ENCODE measurements around the gene OPCML. TPM values are rescaled to one million over a fixed set of nuclear protein-coding genes. Genes with fewer than 3 reads are reported as not detected.

The OPCML gene
- polyA plus RNA-seq, 1 donor from 2014 or later: 11.6 TPM

GRCh38 chr11:132745306-132745705, 787.0 kb downstream of the OPCML start:
- Histone ChIP-seq H3K4me2 (ENCODE audit: low read length) (peak overlapping the region; percentile 55), H3K36me3 (ENCODE audit: insufficient read depth, low read length) (no peaks in the 10 kb centered on the region), H3K27ac (ENCODE audit: low read length) (peak overlapping the region; percentile 65), H3F3A (ENCODE audit: insufficient read depth, low read length, poor library complexity, severe bottlenecking) (no peaks in the 10 kb centered on the region), H3K27me3 (ENCODE audit: insufficient read depth, low read depth, low read length) (no peaks in the 10 kb centered on the region), H3K9ac (ENCODE audit: low read length) (peak overlapping the region; percentile 29), H3K4me3 (ENCODE audit: low read length) (peak overlapping the region; percentile 25), H3K9me3 (ENCODE audit: low read length) (no peaks in the 10 kb centered on the region), H2AFZ (ENCODE audit: low read depth, low read length) (peak overlapping the region; percentile 40), H4K20me1 (ENCODE audit: insufficient read depth) (no peaks in the 10 kb centered on the region), H3K79me2 (replicated peaks; ENCODE audit: insufficient read depth, low read length) (no peaks in the 10 kb centered on the region), H3K9me2 (ENCODE audit: insufficient read depth, low read length) (no peaks in the 10 kb centered on the region)
- TF ChIP-seq SMC3 (conservative IDR thresholded peaks at IDR 0.05; ENCODE audit: poor library complexity) (peak; percentile 16), TAF1 (IDR thresholded peaks at IDR 0.05; ENCODE audit: low read depth) (no peak), REST (IDR thresholded peaks at IDR 0.05; ENCODE audit: borderline replicate concordance) (peak; percentile 27), EZH2 (IDR thresholded peaks at IDR 0.05; ENCODE audit: borderline replicate concordance, insufficient read depth, low read length, poor library complexity, severe bottlenecking) (no peak), EP300 (conservative IDR thresholded peaks at IDR 0.05; ENCODE audit: poor library complexity, severe bottlenecking) (peak; percentile 23), MXI1 (conservative IDR thresholded peaks at IDR 0.05; ENCODE audit: poor library complexity, severe bottlenecking) (no peak)

- H3K79me2 ChIP-seq (replicated peaks; ENCODE audit: insufficient read depth, low read length): no peaks in the 10 kb centered on the region
- TF ChIP-seq MXI1 (conservative IDR thresholded peaks at IDR 0.05; ENCODE audit: poor library complexity, severe bottlenecking): no peak
- no peak for TF ChIP-seq TAF1 (IDR thresholded peaks at IDR 0.05; ENCODE audit: low read depth)
- TF ChIP-seq CTCF (IDR thresholded peaks at IDR 0.05; ENCODE audit: poor library complexity, severe bottlenecking): no peak
- no peak for TF ChIP-seq SMC3 (conservative IDR thresholded peaks at IDR 0.05; ENCODE audit: poor library complexity)
- TF ChIP-seq EP300 (conservative IDR thresholded peaks at IDR 0.05; ENCODE audit: poor library complexity, severe bottlenecking): no peak
- TF ChIP-seq POLR2AphosphoS5 (IDR thresholded peaks at IDR 0.05): no peak
- no peak for TF ChIP-seq RAD21 (conservative IDR thresholded peaks at IDR 0.05)
- TF ChIP-seq REST (IDR thresholded peaks at IDR 0.05; ENCODE audit: borderline replicate concordance): no peak
- no peak for TF ChIP-seq EZH2 (IDR thresholded peaks at IDR 0.05; ENCODE audit: borderline replicate concordance, insufficient read depth, low read length, poor library complexity, severe bottlenecking)
- H3K4me3 ChIP-seq (ENCODE audit: low read length): peak overlapping the region; percentile 25
- no peaks in the 10 kb centered on the region for H3K36me3 ChIP-seq (ENCODE audit: insufficient read depth, low read length)
- no peaks in the 10 kb centered on the region for H3F3A ChIP-seq (ENCODE audit: insufficient read depth, low read length, poor library complexity, severe bottlenecking)
- no peak overlapping the region for H2AFZ ChIP-seq (ENCODE audit: low read depth, low read length)
- no peaks in the 10 kb centered on the region for H3K27me3 ChIP-seq (ENCODE audit: insufficient read depth, low read depth, low read length)
- peak overlapping the region; percentile 65 for H3K27ac ChIP-seq (ENCODE audit: low read length)
- no peaks in the 10 kb centered on the region for H3K9me3 ChIP-seq (ENCODE audit: low read length)
- H3K9me2 ChIP-seq (ENCODE audit: insufficient read depth, low read length): no peaks in the 10 kb centered on the region
- H4K20me1 ChIP-seq (ENCODE audit: insufficient read depth): no peaks in the 10 kb centered on the region
- no peak overlapping the region for H3K4me2 ChIP-seq (ENCODE audit: low read length)
- H3K9ac ChIP-seq (ENCODE audit: low read length): no peak overlapping the region
Observed at GRCh38 chr11:132744771-132745170, 787.5 kb downstream of the OPCML start.
